Endometrium (tissue), 2 donors: ENCODE results near the gene ANAPC13.

Source experiments
- FAIRE-seq: peaks from 2 replicates; lab custom pipeline; 2012; peaks lifted over from hg19 to GRCh38; lab: Jason Lieb, UNC
- donor health status: control.
- donor health status: control.

ANAPC13 gene

GRCh38 chr3:134485718-134486576, at the start of gene ANAPC13, which contains the start of gene CEP63:
Gene ANAPC13, minus strand, starts transcription at chr3:134485985. Its CDS starts 3,081 bp downstream, at chr3:134482904.
Gene CEP63, plus strand, starts transcription at chr3:134486057. Its CDS starts 9,264 bp downstream, at chr3:134495321.
- FAIRE-seq: peak; percentile 76

- FAIRE-seq: no peak
Observed at GRCh38 chr3:134535186-134535970, 49.6 kb upstream of the ANAPC13 start.

GRCh38 chr3:134533493-134533892, 47.7 kb upstream of the ANAPC13 start:
- FAIRE-seq: no peak

GRCh38 chr3:134527538-134528186, 41.9 kb upstream of the ANAPC13 start:
- no peak for FAIRE-seq

- FAIRE-seq: no peak
Observed at GRCh38 chr3:134527037-134527436, 41.3 kb upstream of the ANAPC13 start.

- FAIRE-seq: no peak
Observed at GRCh38 chr3:134526319-134526718, 40.5 kb upstream of the ANAPC13 start.

GRCh38 chr3:134525293-134525692, 39.5 kb upstream of the ANAPC13 start:
- FAIRE-seq: no peak

GRCh38 chr3:134522541-134522940, 36.8 kb upstream of the ANAPC13 start:
- no peak for FAIRE-seq

GRCh38 chr3:134517791-134518190, 32.0 kb upstream of the ANAPC13 start:
- FAIRE-seq: no peak

- FAIRE-seq: no peak
Observed at GRCh38 chr3:134516905-134517304, 31.1 kb upstream of the ANAPC13 start.

GRCh38 chr3:134511500-134511899, 25.7 kb upstream of the ANAPC13 start:
- no peak for FAIRE-seq

- no peak for FAIRE-seq
Observed at GRCh38 chr3:134505485-134505884, 19.7 kb upstream of the ANAPC13 start.

- FAIRE-seq: no peak
Observed at GRCh38 chr3:134504132-134504531, 18.3 kb upstream of the ANAPC13 start.

GRCh38 chr3:134503266-134503665, 17.5 kb upstream of the ANAPC13 start:
- FAIRE-seq: no peak

GRCh38 chr3:134496471-134497071, 10.8 kb upstream of the ANAPC13 start:
- no peak for FAIRE-seq

- FAIRE-seq: no peak
Observed at GRCh38 chr3:134495980-134496379, 10.2 kb upstream of the ANAPC13 start.

GRCh38 chr3:134494495-134494894, 8.7 kb upstream of the ANAPC13 start:
- no peak for FAIRE-seq

GRCh38 chr3:134487406-134487805, 1.6 kb upstream of the ANAPC13 start:
- no peak for FAIRE-seq

GRCh38 chr3:134486577-134487041, 824 bp upstream of the ANAPC13 start:
- no peak for FAIRE-seq

- no peak for FAIRE-seq
Observed at GRCh38 chr3:134485075-134485717, 589 bp downstream of the ANAPC13 start.

- no peak for FAIRE-seq
Observed at GRCh38 chr3:134483195-134483900, 2.4 kb downstream of the ANAPC13 start.
